T47D (cell line): ENCODE measurements around the gene NCSTN.

Experiments
- DNase-seq, 2 experiments: peaks; one replicate each; pipeline versions ENCODE4 v3.0.0 to v3.0.0-alpha.2; 2011 to 2012; ENCODE audit warnings: low read depth in 1 of 2, low spot score in 1 of 2
- JUND ChIP-seq: IDR thresholded peaks from 2 replicates; pipeline ENCODE4 v1.6.1; 2012; ENCODE audit warnings: low read depth
- in situ Hi-C: cut with HindIII; loops from 2 replicates; pipeline ENCODE4 v1.10.0; 2016; ENCODE audit warnings: low sequenced_read_pairs, low pct_unique_long_range_greater_than_20kb

The NCSTN gene

DNA sequence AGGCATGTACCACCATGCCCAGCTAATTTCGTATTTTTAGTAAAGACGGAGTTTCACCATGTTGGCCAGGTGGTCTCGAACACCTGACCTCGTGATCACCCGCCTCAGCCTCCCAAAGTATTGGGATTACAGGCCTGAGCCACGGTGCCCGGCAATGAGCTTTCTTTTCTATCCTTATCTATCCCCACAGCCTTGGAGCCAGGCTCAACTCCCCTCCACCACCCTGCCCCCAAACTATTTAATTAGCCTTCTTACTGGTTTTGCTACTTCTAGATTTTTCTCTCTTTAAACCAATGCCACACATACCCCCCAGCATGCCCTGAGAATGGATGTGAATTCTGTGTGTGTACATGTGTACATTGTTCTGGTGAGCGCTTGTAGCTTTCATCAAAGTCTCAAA is 51.5 kb downstream of the NCSTN start:
- no peak for DNase-seq
- no peak for TF ChIP-seq JUND
- in situ Hi-C loops, result no loop called here

GRCh38 chr1:160397651-160398050 is 54.5 kb downstream of the NCSTN start:
- no peak for DNase-seq
- in situ Hi-C loops, result no loop called here
- TF ChIP-seq JUND, result no peak

- in situ Hi-C loops, result no loop called here
- DNase-seq, result no peak
Observed at GRCh38 chr1:160398823-160399222, 55.6 kb downstream of the NCSTN start.

GRCh38 chr1:160399544-160400222 is 56.5 kb downstream of the NCSTN start:
- in situ Hi-C loops, result no loop called here
- DNase-seq, result no peak
- no peak for TF ChIP-seq JUND

More at GRCh38 chr1:160398823-160399222, 55.6 kb downstream of the NCSTN start:
- TF ChIP-seq JUND, result no peak

GRCh38 chr1:160400223-160400645 is 57.1 kb downstream of the NCSTN start, which contains the start of gene VANGL2:
Gene VANGL2 (plus strand): TSS chr1:160400564. CDS start chr1:160415838, 15,274 bp downstream.
- DNase-seq, result peak in 1 of 2 experiments; percentile 34
- in situ Hi-C loops, result no loop called here
- TF ChIP-seq JUND, result no peak

DNA sequence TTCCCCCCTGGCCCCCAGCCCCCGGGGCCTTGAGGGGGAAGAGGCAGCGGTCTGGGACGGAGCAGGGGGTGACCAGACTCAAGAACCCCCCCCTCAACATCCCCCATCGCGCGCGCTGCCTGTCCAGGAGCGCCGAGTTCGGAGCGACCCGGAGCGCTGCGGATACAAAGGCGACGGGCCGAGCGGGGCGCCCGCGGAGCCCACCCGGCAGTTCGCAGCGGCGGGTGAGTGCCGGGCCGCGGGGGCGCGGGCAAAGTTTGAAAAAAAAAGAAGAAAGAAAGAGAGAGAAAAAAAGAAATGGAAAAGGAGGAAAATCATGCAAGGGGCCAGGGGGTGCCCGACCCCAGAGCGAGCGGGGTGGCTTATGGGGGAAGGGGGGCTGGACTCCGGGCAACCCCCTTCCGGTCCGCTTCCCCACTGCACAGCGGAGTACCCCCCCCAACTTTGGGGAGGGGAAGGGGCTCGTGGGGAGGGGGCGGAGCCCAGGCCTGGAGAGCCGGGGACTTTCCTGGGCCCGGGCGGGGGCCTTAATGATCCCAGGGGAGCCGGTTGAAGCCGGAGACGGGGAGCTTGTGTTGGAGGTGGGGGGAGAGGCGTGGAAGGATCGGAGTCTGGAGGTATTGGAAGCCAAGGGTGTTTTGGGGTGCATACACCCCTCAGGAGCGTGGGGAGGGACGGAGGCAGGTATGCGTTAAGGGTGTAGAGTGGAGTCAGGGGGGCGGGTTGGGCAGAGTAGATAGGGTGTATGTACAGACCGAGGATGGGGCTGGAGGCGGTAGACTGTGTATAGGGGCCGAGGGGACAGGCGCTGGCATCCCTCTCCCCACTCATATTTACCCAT is 57.7 kb downstream of the NCSTN start:
- in situ Hi-C loops, result no loop called here
- no peak for DNase-seq
- no peak for TF ChIP-seq JUND

GRCh38 chr1:160401487-160401805 is 58.3 kb downstream of the NCSTN start:
- in situ Hi-C loops, result no loop called here
- TF ChIP-seq JUND, result no peak
- no peak for DNase-seq

GRCh38 chr1:160402001-160402795 is 59.0 kb downstream of the NCSTN start:
- no peak for DNase-seq
- TF ChIP-seq JUND, result no peak
- in situ Hi-C loops, result no loop called here

- no peak for DNase-seq
Observed at GRCh38 chr1:160403244-160403643, 60.1 kb downstream of the NCSTN start.

GRCh38 chr1:160404094-160404493 is 60.9 kb downstream of the NCSTN start:
- DNase-seq, result no peak
- in situ Hi-C loops, result no loop called here
- TF ChIP-seq JUND, result no peak

More at GRCh38 chr1:160403244-160403643, 60.1 kb downstream of the NCSTN start:
- in situ Hi-C loops, result no loop called here
- TF ChIP-seq JUND, result no peak

GRCh38 chr1:160405331-160405877 is 62.2 kb downstream of the NCSTN start:
- DNase-seq, result no peak
- in situ Hi-C loops, result no loop called here
- TF ChIP-seq JUND, result no peak
